Measurements from ENCODE around the gene CTTN. TPM values are rescaled to one million over a fixed set of nuclear protein-coding genes. Genes with fewer than 3 reads are reported as not detected.

The CTTN gene
- total and polyA plus RNA-seq, 2 of the 8 experiments (the other 6 are each of a cell fraction or from before 2014, with no cell fraction given) = 84.6 to 216 TPM

- ChIA-PET CTCF (ENCODE audit: partially characterized antibody) (interaction anchor here (1.0 to 1.6 kb wide), 3 partner anchors 11 to 399 kb away, joined by 3 read pairs; no protein-coding TSS in a partner anchor), POLR2A (ENCODE audit: partially characterized antibody) (interaction anchor here (0.9 to 1.6 kb wide), 3 partner anchors 12 to 17 kb away, joined by 3 to 8 read pairs (median 3); no protein-coding TSS in a partner anchor)
These were observed 2.3 kb downstream of the CTTN start for GRCh38 chr11:70400643-70401042.

More at GRCh38 chr11:70400643-70401042, 2.3 kb downstream of the CTTN start:
- Histone ChIP-seq H2BK5ac (ENCODE audit: low read depth, low read length) (no peak overlapping the region), H3K14ac (ENCODE audit: insufficient read length) (no peak overlapping the region), H3K9ac (replicated peaks in 1 of 4; ENCODE audit: extremely low read depth in 1 of 4, low read depth in 3 of 4, low read length in 3 of 4) (no peak overlapping the region; a peak in 1 of 7 replicates), H4K91ac (replicated peaks; ENCODE audit: insufficient read length, low read length) (no peak overlapping the region), H2BK12ac (ENCODE audit: low read depth, low read length) (no peak overlapping the region), H3K4me2 (ENCODE audit: insufficient read depth in 1 of 2, low read depth in 2 of 2, low read length in 2 of 2) (peak overlapping the region in 1 of 2 experiments; percentile 99; a peak in 2 of 4 replicates), H2BK20ac (ENCODE audit: low read length) (no peak overlapping the region), H3K23me2 (ENCODE audit: low read depth, low read length) (peaks cover 17% of the 10 kb centered on the region), H3K56ac (replicated peaks; ENCODE audit: insufficient read length, low read depth, low read length) (no peak overlapping the region), H3K4me3 (ENCODE audit: extremely low read depth in 1 of 4, insufficient read depth in 2 of 4, low read depth in 3 of 4, low read length in 4 of 4) (no peak overlapping the region; a peak in 1 of 8 replicates), H3K9me3 (ENCODE audit: insufficient read depth in 2 of 2, low read depth in 1 of 2, low read length in 1 of 2) (no peaks in the 10 kb centered on the region), H4K8ac (ENCODE audit: extremely low read depth, insufficient read depth, low read length) (no peak overlapping the region), H3K27ac (ENCODE audit: low read depth, low read length) (0 out of 2 replicates have a peak overlapping the region, but pooled peaks have one; percentile 43), H2BK15ac (ENCODE audit: low read length) (no peak overlapping the region), H3K4me1 (replicated peaks in 1 of 4; ENCODE audit: control insufficient read depth in 3 of 4, insufficient read depth in 4 of 4, low read length in 3 of 4) (peaks cover 5 to 10% (median 9%) of the 10 kb centered on the region in 4 experiments), H4K20me1 (replicated peaks in 1 of 2; ENCODE audit: control insufficient read depth in 1 of 2, insufficient read depth in 2 of 2, low read length in 2 of 2) (peaks cover 19 to 23% of the 10 kb centered on the region in 2 experiments), H2BK120ac (replicated peaks; ENCODE audit: low read depth, low read length) (no peak overlapping the region), H3K4ac (replicated peaks; ENCODE audit: insufficient read length, low read depth, low read length) (peak overlapping the region; percentile 95), H3K79me1 (ENCODE audit: low read depth, low read length) (peaks cover 19% of the 10 kb centered on the region), H2AK5ac (ENCODE audit: low read depth, low read length) (no peak overlapping the region), H2AFZ (ENCODE audit: low read length) (no peak overlapping the region), H3K18ac (ENCODE audit: extremely low read depth, low read length) (no peak overlapping the region), H3K23ac (ENCODE audit: insufficient read length) (no peak overlapping the region), H3K79me2 (ENCODE audit: control insufficient read depth in 1 of 2, insufficient read depth in 2 of 2, low read length in 2 of 2) (peaks cover 19 to 84% of the 10 kb centered on the region in 2 experiments), H3K36me3 (ENCODE audit: control insufficient read depth in 2 of 4, insufficient read depth in 4 of 4, low read length in 3 of 4) (peaks cover 0 to 12% (median under 1%) of the 10 kb centered on the region in 4 experiments; a peak in 3 of 8 replicates), H4K5ac (ENCODE audit: insufficient read length, low read depth, low read length) (no peak overlapping the region), H3K27me3 (replicated peaks in 1 of 4; ENCODE audit: control insufficient read depth in 3 of 4, extremely low read depth in 1 of 4, insufficient read depth in 3 of 4, low read length in 3 of 4) (no peaks in the 10 kb centered on the region)
- DNase-seq (ENCODE audit: low read depth in 1 of 2, low spot score in 2 of 2) = no peak
- WGBS, 2 experiments (ENCODE audit: extremely low coverage in 1 of 2, insufficient coverage in 1 of 2, insufficient read length in 1 of 2, insufficient replicate concordance in 2 of 2, low coverage in 1 of 2, low lambda C conversion rate in 2 of 2, missing lambda C conversion rate in 1 of 2) = 76% methylated on average over 8 of the region's 8 CpGs; no CpG with 5 or more reads in 1 of the 2 experiments
- FAIRE-seq = no peak
- TF ChIP-seq FOSL1 (IDR thresholded peaks at IDR 0.05; ENCODE audit: insufficient read depth, low read depth, low read length) = no peak
- TF ChIP-seq EP300 (IDR thresholded peaks at IDR 0.05; ENCODE audit: borderline replicate concordance in 1 of 2, low read depth in 2 of 2, low read length in 2 of 2) = no peak
- no peak for TF ChIP-seq JUN (IDR thresholded peaks at IDR 0.05; ENCODE audit: low read depth, low read length)
- TF ChIP-seq E2F6 (IDR thresholded peaks at IDR 0.05) = no peak

Measured in H1 (cell line).